GM23338 (cell line): ENCODE measurements around the gene ABI2. TPM values are rescaled to one million over a fixed set of nuclear protein-coding genes. Genes with fewer than 3 reads are reported as not detected.

Experiments
- ATAC-seq: fragments of 200-7000 bp; cut with Tn5 transposase; 3 replicates; pipeline ENCODE4 v1.9.1; 2020
- DNase-seq: peaks from one replicate; pipeline ENCODE4 v3.0.0-alpha.2; 2015; ENCODE audit warnings: low spot score
- H2AFZ ChIP-seq: fragments of 200-600 bp; sonication (generic); 2 replicates; pipeline ENCODE4 v1.8.0; 2016; ENCODE audit warnings: antibody characterized with exemption, mild to moderate bottlenecking, moderate library complexity
- H3F3A ChIP-seq: fragments of 200-600 bp; sonication (generic); replicated peaks from 2 replicates; pipeline ENCODE4 v1.8.0; 2017; ENCODE audit warnings: antibody characterized with exemption, mixed run types, low read depth
- H3K27ac ChIP-seq: fragments of 200-600 bp; sonication (generic); 2 replicates; pipeline ENCODE4 v1.6.1; 2016; ENCODE audit warnings: low read depth
- H3K27me3 ChIP-seq: fragments of 200-600 bp; sonication (generic); 2 replicates; pipeline ENCODE4 v1.8.0; 2016; ENCODE audit warnings: mild to moderate bottlenecking, mixed run types, moderate library complexity; ENCODE audit not compliant: insufficient read depth
- H3K36me3 ChIP-seq: fragments of 200-600 bp; sonication (generic); 2 replicates; pipeline ENCODE4 v1.8.0; 2016; ENCODE audit warnings: mild to moderate bottlenecking; ENCODE audit not compliant: insufficient read depth
- H3K4me1 ChIP-seq: fragments of 200-600 bp; sonication (generic); 2 replicates; pipeline ENCODE4 v1.8.0; 2016; ENCODE audit warnings: mild to moderate bottlenecking, moderate library complexity; ENCODE audit not compliant: insufficient read depth
- H3K4me2 ChIP-seq: fragments of 200-600 bp; sonication (generic); 2 replicates; pipeline ENCODE4 v1.7.1; 2017; ENCODE audit warnings: mixed run types
- H3K4me3 ChIP-seq: fragments of 200-600 bp; sonication (generic); 2 replicates; pipeline ENCODE4 v1.6.1; 2016; ENCODE audit warnings: mixed run types
- H3K79me2 ChIP-seq: fragments of 200-600 bp; sonication (generic); replicated peaks from 2 replicates; pipeline ENCODE4 v1.8.0; 2017; ENCODE audit warnings: mild to moderate bottlenecking; ENCODE audit not compliant: insufficient read depth
- H3K9me2 ChIP-seq: fragments of 200-600 bp; sonication (generic); 2 replicates; pipeline ENCODE4 v1.8.0; 2017; ENCODE audit not compliant: insufficient read depth
- H4K20me1 ChIP-seq: fragments of 200-600 bp; sonication (generic); replicated peaks from 2 replicates; pipeline ENCODE4 v1.8.0; 2017; ENCODE audit warnings: mild to moderate bottlenecking; ENCODE audit not compliant: insufficient read depth
- H3K27ac Mint-ChIP-seq: 2 replicates; pipeline ENCODE4 v1.8.0; 2020; ENCODE audit warnings: inconsistent platforms, mild to moderate bottlenecking, moderate library complexity, mixed read lengths
- H3K27me3 Mint-ChIP-seq: 3 replicates; pipeline ENCODE4 v1.8.0; 2022; ENCODE audit warnings: low read depth, mild to moderate bottlenecking, moderate library complexity, mixed read lengths, inconsistent platforms; ENCODE audit not compliant: insufficient read depth, poor library complexity
- H3K36me3 Mint-ChIP-seq: 3 replicates; pipeline ENCODE4 v1.8.0; 2021; ENCODE audit warnings: low read depth, mild to moderate bottlenecking, inconsistent platforms, moderate library complexity, mixed read lengths
- H3K4me1 Mint-ChIP-seq: 3 replicates; pipeline ENCODE4 v1.8.0; 2020; ENCODE audit warnings: mild to moderate bottlenecking, inconsistent platforms, mixed read lengths
- H3K4me3 Mint-ChIP-seq: 3 replicates; pipeline ENCODE4 v1.8.0; 2021; ENCODE audit warnings: moderate library complexity, mild to moderate bottlenecking, inconsistent platforms, mixed read lengths
- H3K9me3 Mint-ChIP-seq: 3 replicates; pipeline ENCODE4 v1.8.0; 2020; ENCODE audit warnings: moderate library complexity, mild to moderate bottlenecking, inconsistent platforms, mixed read lengths
- CREB1 ChIP-seq: fragments of 250-450 bp; sonication (Bioruptor Pico); IDR thresholded peaks from 2 replicates; pipeline ENCODE4 v1.5.0; 2020; ENCODE audit warnings: low read depth, mild to moderate bottlenecking, moderate library complexity
- ETS1 ChIP-seq: IDR thresholded peaks from 2 replicates; pipeline ENCODE4 v1.6.1; 2016; ENCODE audit warnings: antibody characterized with exemption
- EZH2 ChIP-seq: fragments of 200-600 bp; sonication (generic); IDR thresholded peaks from one replicate; pipeline ENCODE4 v1.8.0; 2017; ENCODE audit warnings: antibody characterized with exemption, mild to moderate bottlenecking, low read depth; ENCODE audit not compliant: unreplicated experiment
- EZH2phosphoT487 ChIP-seq: fragments of 200-600 bp; sonication (generic); IDR thresholded peaks from one replicate; pipeline ENCODE4 v1.8.1; 2018; ENCODE audit warnings: antibody characterized with exemption; ENCODE audit not compliant: unreplicated experiment
- JUNB ChIP-seq: IDR thresholded peaks from one replicate; pipeline ENCODE4 v1.6.1; 2016; ENCODE audit warnings: antibody characterized with exemption; ENCODE audit not compliant: unreplicated experiment
- NANOG ChIP-seq: IDR thresholded peaks from 2 replicates; pipeline ENCODE4 v1.6.1; 2016; ENCODE audit warnings: antibody characterized with exemption, borderline replicate concordance
- POLR2AphosphoS5 ChIP-seq: IDR thresholded peaks from 2 replicates; pipeline ENCODE4 v1.6.1; 2016; ENCODE audit warnings: antibody characterized with exemption, low read depth
- REST ChIP-seq: IDR thresholded peaks from one replicate; pipeline ENCODE4 v1.6.1; 2018; ENCODE audit warnings: antibody characterized with exemption; ENCODE audit not compliant: unreplicated experiment
- STAT1 ChIP-seq: IDR thresholded peaks from one replicate; pipeline ENCODE4 v1.6.1; 2016; ENCODE audit warnings: antibody characterized with exemption; ENCODE audit not compliant: unreplicated experiment
- ZNF114 ChIP-seq: fragments of 250-450 bp; sonication (Bioruptor Pico); IDR thresholded peaks from 2 replicates; pipeline ENCODE4 v1.5.0; 2020; ENCODE audit warnings: mild to moderate bottlenecking, moderate library complexity
- ZNF331 ChIP-seq: fragments of 250-450 bp; sonication (Bioruptor Pico); IDR thresholded peaks from 2 replicates; pipeline ENCODE4 v1.5.0; 2020; ENCODE audit warnings: low read depth, mild to moderate bottlenecking, moderate library complexity
- ZNF462 ChIP-seq: fragments of 250-450 bp; sonication (Bioruptor Pico); IDR thresholded peaks from 2 replicates; pipeline ENCODE4 v1.5.0; 2020; ENCODE audit warnings: mild to moderate bottlenecking, moderate library complexity
- polyA plus RNA-seq: library from polyadenylated mRNA; unstranded; fragments of >200 nt; fragmentation: Nextera tagmentation; extraction: Ambion mirVana; gene quantifications from 2 replicates; pipeline ENCODE4 v1.2.1, GENCODE V29; 2016
- total RNA-seq: library from RNA; depleted of rRNA; stranded (reverse); fragments of >200 nt; shearing (Covaris generic); gene quantifications from 2 replicates; pipeline ENCODE4 v1.2.3, GENCODE V29; 2014
- TF ChIP-seq, protein P1 (sequence below), 2 experiments: fragments of 200-600 bp in 1 of 2; sonication (generic) in 1 of 2; conservative IDR thresholded peaks; 2 replicates each; pipeline versions ENCODE4 v1.5.1 to v1.6.1; 2016 to 2017; ENCODE audit warnings: antibody characterized with exemption in 2 of 2, low read depth in 2 of 2, mild to moderate bottlenecking in 2 of 2, moderate library complexity in 1 of 2

The ABI2 gene
- total and polyA plus RNA-seq, 2 experiments from 2014 or later = 46.5 to 114 TPM

DNA sequence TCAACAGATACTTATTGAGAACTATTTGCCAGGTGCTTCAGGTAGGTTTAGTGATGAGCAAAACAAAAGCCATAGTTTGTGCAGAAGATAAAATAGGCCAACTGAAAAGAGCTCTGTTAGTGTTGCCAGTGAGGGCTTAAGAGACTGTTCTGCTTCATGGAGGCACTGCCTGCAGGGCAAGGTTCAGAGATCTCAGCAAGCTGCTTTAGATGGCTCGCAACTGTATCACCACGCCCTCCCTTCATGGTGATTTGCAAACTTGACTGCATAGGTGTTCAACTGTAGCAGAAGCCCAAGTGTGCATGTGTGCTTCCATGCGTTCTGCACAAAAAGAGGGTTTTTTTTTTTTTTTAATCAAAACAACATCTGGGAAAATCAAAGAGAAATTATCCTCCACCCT is 122.4 kb downstream of the ABI2 start:
- no peaks in the 10 kb centered on the region for H3K27me3 ChIP-seq
- H3K36me3 ChIP-seq = peaks cover 7% of the 10 kb centered on the region; the same call in 1 of the 2 replicates
- peaks cover 2% of the 10 kb centered on the region for H3K27me3 Mint-ChIP-seq
- H3K4me3 Mint-ChIP-seq = no peak overlapping the region
- H3K4me1 Mint-ChIP-seq = no peaks in the 10 kb centered on the region
- no peaks in the 10 kb centered on the region for H3K9me3 Mint-ChIP-seq
- no peak overlapping the region for H3K4me3 ChIP-seq
- ATAC-seq = no peak
- no peaks in the 10 kb centered on the region for H3F3A ChIP-seq
- no peak overlapping the region for H2AFZ ChIP-seq
- no peak for TF ChIP-seq ZNF462 (CRISPR knock-in tag)
- TF ChIP-seq POLR2AphosphoS5 = no peak
- no peak for TF ChIP-seq ETS1
- TF ChIP-seq, protein P1, sequence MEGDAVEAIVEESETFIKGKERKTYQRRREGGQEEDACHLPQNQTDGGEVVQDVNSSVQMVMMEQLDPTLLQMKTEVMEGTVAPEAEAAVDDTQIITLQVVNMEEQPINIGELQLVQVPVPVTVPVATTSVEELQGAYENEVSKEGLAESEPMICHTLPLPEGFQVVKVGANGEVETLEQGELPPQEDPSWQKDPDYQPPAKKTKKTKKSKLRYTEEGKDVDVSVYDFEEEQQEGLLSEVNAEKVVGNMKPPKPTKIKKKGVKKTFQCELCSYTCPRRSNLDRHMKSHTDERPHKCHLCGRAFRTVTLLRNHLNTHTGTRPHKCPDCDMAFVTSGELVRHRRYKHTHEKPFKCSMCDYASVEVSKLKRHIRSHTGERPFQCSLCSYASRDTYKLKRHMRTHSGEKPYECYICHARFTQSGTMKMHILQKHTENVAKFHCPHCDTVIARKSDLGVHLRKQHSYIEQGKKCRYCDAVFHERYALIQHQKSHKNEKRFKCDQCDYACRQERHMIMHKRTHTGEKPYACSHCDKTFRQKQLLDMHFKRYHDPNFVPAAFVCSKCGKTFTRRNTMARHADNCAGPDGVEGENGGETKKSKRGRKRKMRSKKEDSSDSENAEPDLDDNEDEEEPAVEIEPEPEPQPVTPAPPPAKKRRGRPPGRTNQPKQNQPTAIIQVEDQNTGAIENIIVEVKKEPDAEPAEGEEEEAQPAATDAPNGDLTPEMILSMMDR (conservative IDR thresholded peaks at IDR 0.05; ENCODE audit: low read depth in 2 of 2) = no peak
- no peak for TF ChIP-seq REST
- no peak for TF ChIP-seq CREB1 (CRISPR knock-in tag)
- no peak for TF ChIP-seq JUNB
- TF ChIP-seq ZNF331 (CRISPR knock-in tag) = no peak
- no peak for TF ChIP-seq ZNF114 (CRISPR knock-in tag)
- no peak for TF ChIP-seq NANOG
- TF ChIP-seq EZH2phosphoT487 = no peak
- TF ChIP-seq EZH2 = no peak
- no peak for TF ChIP-seq STAT1
- H3K27ac ChIP-seq = no peak overlapping the region
- no peaks in the 10 kb centered on the region for H3K79me2 ChIP-seq
- H3K36me3 Mint-ChIP-seq = peaks cover 12% of the 10 kb centered on the region
- DNase-seq = no peak
- no peak overlapping the region for H3K4me2 ChIP-seq
- H3K4me1 ChIP-seq = no peaks in the 10 kb centered on the region
- H3K9me2 ChIP-seq = no peaks in the 10 kb centered on the region
- H4K20me1 ChIP-seq = no peaks in the 10 kb centered on the region
- H3K27ac Mint-ChIP-seq = no peak overlapping the region
